Astrocyte (in vitro differentiated cells and primary cell): ENCODE results near the gene SLC25A18.

Source experiments
- EZH2 ChIP-seq: IDR thresholded peaks from 2 replicates; pipeline ENCODE4 v1.6.1; 2012; ENCODE audit warnings: mild to moderate bottlenecking, low read length, inconsistent platforms; ENCODE audit not compliant: insufficient read depth
- TF ChIP-seq, protein P1 (sequence below): IDR thresholded peaks from 2 replicates; pipeline ENCODE4 v1.5.1; 2011; ENCODE audit warnings: low read depth, mild to moderate bottlenecking, inconsistent platforms, low read length, moderate library complexity; ENCODE audit not compliant: insufficient read depth

DNA sequence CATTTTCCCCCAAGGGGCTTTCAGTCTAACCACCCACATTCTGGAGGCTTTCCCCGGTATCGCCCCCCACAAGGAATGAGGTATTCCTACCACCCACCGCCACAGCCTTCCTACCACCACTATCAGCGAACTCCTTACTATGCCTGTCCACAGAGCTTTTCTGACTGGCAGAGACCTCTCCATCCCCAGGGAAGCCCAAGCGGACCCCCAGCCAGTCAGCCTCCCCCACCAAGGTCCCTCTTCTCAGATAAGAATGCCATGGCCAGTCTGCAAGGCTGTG is 14.6 kb upstream of the SLC25A18 start:
- TF ChIP-seq EZH2: no peak
- TF ChIP-seq, protein P1, sequence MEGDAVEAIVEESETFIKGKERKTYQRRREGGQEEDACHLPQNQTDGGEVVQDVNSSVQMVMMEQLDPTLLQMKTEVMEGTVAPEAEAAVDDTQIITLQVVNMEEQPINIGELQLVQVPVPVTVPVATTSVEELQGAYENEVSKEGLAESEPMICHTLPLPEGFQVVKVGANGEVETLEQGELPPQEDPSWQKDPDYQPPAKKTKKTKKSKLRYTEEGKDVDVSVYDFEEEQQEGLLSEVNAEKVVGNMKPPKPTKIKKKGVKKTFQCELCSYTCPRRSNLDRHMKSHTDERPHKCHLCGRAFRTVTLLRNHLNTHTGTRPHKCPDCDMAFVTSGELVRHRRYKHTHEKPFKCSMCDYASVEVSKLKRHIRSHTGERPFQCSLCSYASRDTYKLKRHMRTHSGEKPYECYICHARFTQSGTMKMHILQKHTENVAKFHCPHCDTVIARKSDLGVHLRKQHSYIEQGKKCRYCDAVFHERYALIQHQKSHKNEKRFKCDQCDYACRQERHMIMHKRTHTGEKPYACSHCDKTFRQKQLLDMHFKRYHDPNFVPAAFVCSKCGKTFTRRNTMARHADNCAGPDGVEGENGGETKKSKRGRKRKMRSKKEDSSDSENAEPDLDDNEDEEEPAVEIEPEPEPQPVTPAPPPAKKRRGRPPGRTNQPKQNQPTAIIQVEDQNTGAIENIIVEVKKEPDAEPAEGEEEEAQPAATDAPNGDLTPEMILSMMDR: no peak
